ENCODE results near the gene LRRK2.
"Not testable (repeated sequence)": the region's sequence is repeated elsewhere in the genome, so short reads cannot be mapped to it uniquely, and the experiment has no call there.

The LRRK2 gene

DNA sequence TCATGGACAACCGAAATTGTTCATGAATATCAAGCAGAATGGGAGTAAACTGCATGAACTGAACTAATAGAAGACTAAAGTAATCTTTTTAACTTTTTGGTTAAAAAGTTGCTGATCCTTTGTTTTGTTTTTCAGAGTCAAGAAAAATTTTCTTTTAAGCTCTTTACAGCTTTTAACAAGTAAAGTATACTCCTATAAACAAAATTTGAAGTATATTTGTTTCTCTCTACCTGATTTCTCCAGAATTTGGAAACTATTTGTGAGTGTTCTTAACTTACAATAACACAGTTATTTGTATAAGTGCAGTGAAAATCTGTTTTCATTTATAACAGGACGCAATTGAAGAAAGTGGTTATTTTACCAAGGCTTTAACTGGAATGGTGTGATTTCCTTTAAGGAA lies 12.2 kb upstream of the LRRK2 start:
- DNase-seq (ENCODE audit: low read depth in 1 of 2, low spot score in 1 of 2), result no peak

DNA sequence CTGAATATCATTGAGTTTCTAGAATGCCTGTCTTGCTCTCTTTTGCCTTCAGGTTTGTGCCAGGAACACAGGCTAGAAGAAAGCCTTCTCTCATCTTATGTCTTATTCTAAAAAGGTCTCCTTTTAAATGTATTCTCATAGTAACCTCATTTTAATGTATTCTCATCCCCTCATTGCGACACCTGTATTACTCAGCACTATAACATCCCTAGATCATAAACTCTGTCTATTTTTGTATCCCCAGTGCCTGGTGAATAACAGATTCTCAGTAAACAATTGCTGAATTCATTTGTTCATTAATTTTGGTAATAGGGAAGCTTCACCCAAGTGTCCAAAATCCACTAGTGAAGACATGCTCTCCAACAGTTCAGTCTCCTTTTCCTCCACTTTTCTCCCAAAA lies 8.8 kb upstream of the LRRK2 start:
- DNase-seq (ENCODE audit: low read depth in 1 of 2, low spot score in 1 of 2), result no peak

DNA sequence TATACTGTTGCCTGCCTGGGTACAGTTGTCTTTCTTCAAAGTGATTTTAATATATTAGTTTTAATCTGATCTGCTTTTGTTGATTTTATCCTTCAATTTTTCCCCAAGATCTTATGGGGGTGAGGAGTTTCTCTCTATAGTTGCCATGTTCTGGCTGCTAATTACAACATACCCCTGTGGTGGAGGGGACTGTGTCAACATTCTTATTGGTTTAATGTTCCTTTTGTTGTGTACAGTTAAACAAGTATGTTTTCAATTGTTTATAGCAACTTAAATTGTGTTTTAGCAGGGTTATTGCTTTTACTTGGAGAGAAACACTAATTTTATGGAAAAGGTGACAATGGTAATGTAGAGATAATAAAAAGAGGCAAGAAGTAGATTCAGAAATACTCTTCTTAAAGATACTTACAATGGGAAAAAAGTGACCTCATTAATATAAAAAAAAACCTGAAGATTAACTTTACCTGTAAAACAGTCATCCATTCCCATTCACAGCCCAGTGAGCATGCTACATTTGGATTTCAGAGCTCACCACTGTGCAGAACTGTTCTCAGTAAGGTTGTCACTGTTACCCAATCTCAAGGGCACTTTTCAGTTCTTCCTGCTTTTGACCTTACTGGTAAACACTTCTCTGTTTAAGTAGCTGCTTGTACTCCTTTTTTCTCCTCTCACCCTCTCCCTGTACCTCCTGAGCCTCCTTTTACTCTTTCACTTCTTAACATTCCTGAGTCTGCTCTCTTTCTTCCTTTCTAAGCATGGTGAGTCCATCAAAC lies 8.1 kb upstream of the LRRK2 start:
- no peak for DNase-seq (ENCODE audit: low read depth in 1 of 2, low spot score in 1 of 2)

DNA sequence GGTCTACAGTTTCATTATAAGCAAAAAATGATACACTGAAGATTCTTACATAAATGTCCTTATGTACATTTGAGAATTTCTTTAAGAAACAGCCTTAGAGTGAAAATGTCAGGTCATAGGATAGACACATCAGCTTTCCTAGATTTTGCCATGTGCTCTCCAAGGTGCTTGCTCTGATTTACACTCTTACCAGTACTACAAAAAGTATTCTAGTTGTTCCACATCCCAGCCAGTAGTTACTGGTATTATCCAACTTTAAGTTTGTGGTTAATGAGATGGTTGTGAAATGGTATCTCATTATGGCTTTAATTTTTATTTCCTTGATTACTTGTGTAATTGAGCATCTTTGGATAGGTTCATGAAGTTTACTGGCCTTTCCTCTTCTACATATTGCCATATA lies 5.0 kb upstream of the LRRK2 start:
- no peak for DNase-seq (ENCODE audit: low read depth in 1 of 2, low spot score in 1 of 2)

DNA sequence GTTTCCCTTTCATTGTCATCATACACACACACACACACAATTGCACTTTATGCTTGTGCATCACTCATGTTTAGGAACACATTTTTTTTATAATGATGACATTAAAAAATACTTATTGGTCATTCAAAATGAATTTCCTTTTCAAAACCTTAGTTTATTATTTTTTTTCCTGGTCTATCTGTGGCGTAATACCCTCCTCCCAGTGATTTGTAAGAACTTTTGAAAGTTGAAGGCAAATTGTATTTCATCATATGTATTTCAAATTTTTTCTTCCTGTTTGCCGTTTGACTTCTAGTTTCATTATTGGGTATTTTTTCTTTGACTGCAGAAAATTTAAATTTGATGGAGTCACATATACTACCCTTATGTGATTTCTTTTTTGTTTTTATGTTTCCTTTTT lies 2.5 kb upstream of the LRRK2 start:
- DNase-seq (ENCODE audit: low read depth in 1 of 2, low spot score in 1 of 2), result no peak

DNA sequence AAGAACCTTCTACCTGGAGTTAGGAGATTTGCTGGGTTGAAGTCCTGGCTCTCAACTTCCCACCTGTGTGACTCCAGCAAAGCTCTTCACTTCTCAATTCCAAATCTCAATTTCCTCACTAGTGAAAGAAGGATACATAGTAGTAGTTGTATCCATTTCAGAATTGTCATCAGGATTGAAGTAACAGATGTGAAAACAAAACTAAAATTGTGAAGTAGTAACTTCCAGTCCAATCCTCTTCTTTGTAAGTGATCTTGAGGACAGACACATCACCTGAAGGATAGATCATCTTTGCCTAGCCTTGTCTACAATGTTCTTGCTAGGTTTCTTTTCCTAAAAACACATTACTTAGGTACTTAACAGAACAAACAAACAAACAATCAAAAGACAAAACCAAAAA lies 1.2 kb upstream of the LRRK2 start:
- DNase-seq (ENCODE audit: low read depth in 1 of 2, low spot score in 1 of 2), result no peak

DNA sequence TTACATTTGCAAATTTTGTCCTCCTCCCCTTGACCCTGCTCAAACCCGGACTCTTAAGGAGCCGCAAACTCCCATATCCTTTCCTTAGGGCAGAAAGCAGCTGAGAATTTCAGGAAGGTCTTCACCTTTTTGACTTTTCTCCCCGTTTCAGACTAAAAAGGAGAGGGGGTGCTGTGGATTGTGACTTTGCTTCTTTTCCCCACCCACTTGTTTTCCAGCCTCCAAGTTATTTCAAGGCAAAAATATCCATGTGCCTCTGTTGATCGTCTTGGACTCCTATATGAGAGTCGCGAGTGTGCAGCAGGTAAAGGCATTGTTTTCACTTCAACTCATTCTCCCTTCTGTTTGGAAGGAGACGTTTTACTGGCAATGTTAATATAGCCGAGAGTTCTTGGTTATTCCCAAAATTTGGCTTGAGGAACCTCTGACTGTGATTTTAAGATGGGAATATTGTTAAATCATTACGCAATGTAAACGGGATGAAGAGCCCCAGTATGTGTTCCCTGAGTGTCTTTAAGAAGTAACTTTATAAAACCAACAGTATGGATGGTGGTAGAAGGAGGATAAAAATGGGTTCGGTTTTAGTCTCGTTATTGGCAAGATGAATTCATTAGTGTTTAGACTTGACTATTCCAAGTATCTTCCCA lies 663 bp downstream of the LRRK2 start:
- DNase-seq (ENCODE audit: low read depth in 1 of 2, low spot score in 1 of 2), result no peak

DNA sequence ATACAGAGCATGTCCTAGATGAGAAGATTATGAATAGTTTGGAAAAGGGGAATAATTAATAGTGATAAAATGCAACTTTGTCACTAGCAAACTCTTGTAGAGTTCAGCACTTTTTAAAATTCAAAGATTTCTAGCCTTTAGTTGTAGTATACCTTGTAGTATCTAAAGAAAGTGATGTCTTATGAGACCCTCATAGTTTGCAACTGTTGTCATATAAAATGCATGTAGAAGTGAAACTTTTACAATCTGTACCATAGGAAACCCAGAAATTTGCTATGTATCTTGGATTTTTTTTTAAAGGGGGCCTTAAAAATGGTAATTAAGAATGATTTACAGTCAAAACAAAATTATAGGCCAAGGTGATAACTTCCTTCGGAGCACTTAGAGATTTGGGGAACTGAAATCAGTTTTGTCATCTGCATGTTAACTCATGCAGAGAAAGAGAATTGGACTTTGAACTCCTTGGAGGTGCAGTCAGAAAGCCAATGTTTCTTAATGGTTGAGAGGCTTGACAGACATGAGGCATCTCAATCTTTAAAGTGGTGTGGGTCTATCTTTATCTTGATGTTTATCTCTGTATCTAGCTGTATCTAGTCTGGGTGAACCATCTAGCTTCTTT lies 1.3 kb downstream of the LRRK2 start:
- no peak for DNase-seq (ENCODE audit: low read depth in 1 of 2, low spot score in 1 of 2)

DNA sequence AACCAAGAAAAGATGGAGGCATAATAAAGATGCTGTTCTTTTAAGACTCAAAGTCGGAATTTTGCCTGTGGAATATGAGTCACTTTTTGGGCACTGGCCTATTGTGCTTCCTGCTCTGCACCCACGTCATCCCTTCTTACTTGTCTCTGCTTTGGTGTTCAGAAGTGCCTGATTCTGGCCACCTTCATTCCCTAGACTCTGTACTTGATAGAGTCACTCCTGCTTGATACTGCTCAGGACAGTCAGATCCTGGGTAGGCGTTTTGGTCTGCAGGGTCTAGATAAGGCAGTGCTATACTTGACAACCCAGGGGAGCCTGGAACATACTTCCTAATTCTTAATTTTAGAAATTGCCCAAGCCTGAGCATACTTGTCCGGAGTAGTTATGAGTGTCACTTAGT lies 1.9 kb downstream of the LRRK2 start:
- DNase-seq (ENCODE audit: low read depth in 1 of 2, low spot score in 1 of 2), result no peak

DNA sequence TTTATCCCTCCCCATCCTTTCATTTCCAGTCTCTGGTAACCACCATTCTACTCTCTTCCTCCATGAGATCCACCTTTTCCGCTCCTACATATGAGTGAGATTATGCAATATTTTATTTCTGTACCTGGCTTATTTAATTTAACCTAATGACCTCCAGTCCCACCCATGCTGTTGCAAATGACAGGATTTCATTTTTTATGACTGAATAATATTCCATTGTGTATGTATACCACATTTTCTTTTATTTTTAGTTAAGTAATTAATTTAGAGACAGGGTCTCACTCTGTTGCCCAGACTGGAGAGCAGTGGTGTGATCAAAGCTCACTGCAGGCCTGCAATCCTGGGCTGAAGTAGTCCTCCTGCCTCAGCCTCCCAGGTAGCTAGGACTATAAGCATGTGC lies 2.6 kb downstream of the LRRK2 start:
- no peak for DNase-seq (ENCODE audit: low read depth in 1 of 2, low spot score in 1 of 2)

DNA sequence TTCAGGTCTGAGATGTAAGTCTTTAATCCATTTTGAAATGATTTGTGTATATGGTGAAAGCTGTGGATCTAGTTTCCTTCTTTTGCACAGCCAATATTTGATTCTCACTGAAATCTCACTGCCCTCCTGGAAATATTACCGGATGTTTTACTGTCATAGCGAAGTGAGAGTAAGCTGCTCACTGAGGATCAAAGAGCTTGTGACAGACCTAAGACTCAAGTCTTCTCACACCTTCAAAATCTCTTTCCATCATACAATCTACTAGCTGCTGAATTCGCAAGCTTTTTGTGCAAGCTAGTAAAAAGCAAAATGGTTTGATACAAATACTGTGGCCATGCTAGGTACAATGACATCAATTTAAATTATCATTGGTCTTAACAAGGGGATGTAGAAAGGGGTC lies 3.9 kb downstream of the LRRK2 start:
- no peak for DNase-seq (ENCODE audit: low read depth in 1 of 2, low spot score in 1 of 2)

DNA sequence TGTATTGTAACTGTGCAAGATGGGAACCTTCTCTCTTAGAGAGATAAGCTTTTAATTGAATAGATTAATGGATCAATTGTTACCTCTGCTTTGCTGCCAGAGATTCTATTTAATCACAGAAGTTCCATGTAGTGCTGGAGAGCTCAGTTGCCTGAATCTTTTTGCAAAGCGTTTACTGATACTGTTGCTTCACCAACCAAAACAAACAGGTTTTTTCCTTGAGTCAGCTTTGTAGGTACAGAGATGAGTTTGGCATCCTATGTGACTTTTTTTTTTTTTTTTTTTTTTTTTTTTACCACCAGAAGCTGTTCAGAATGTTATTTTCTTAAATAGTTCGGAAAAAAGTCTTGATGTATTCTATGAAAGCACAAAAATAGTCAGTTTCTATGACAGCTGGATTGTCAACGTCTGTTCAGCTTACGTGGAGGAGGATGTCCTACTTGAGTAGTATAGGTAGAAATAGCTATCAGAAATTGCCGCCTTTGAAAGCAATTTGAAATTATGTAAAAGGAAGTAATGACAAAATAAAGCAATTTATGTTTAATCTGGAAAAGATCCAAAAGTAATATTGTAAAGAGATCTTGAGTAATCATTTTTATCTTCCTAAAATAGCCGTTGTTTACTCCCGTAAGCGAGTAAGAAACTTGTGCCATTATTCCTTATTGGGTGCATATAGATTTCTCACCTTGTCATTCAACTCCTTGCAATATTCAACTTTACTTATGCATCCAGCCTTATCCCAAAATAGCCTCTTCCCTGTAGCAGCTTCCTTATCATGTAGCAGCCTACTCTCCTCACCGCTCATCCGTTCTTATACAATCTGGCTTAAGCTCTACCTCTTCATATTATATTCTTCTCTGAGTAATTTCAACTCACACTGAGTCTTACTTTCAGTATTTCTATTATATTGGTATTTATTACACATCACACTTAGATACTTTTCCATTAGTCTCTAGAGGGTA lies 5.2 kb downstream of the LRRK2 start:
- DNase-seq (ENCODE audit: low read depth in 1 of 2, low spot score in 1 of 2), result no peak

DNA sequence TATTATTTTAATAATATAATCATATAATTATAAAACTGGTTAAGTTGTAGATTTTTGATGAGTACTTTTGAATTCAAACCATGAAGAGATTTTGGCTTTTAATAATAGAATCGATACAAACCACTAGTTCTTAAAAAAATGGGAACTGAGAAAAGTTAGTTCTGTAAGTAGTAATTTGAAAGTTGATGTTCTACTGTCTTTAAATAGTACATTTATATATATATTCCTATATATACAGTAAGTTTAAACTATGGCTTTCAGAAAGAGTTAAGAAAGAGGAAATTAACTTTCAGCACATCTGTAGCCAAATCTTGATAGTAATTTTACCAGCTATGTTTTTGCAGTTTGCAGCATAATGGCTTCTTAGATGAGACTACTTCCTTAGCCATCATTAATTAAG lies 7.8 kb downstream of the LRRK2 start:
- DNase-seq (ENCODE audit: low read depth in 1 of 2, low spot score in 1 of 2), result no peak

DNA sequence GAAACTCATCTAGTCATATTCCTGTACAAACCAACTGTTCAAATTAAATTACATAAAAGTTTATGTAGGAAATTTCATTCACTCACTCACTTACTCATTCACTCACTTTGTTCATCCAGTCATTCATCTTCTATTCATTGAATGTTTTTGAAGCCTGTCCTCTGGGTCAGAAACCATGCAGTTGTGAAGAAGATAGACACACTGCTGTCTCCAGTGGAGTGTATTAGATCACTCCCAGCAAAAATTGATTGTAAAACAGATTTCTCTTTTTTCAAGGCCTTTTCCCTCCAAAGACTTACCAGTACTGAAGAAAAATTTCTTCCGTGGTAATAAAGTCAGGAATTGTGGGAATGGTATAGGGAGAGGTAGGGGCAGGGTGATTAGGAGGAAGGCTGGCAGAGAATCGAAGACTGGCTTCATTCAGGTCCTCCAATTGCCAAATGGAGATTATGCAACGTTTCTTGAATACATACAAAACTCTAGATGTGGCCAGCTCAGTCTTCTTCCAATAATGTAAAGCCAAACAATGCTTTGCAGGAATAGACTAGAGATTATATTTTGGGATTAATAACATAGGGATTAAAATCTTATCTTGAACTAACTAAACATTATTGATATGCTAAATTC lies 9.1 kb downstream of the LRRK2 start:
- DNase-seq (ENCODE audit: low read depth in 1 of 2, low spot score in 1 of 2), result no peak

DNA sequence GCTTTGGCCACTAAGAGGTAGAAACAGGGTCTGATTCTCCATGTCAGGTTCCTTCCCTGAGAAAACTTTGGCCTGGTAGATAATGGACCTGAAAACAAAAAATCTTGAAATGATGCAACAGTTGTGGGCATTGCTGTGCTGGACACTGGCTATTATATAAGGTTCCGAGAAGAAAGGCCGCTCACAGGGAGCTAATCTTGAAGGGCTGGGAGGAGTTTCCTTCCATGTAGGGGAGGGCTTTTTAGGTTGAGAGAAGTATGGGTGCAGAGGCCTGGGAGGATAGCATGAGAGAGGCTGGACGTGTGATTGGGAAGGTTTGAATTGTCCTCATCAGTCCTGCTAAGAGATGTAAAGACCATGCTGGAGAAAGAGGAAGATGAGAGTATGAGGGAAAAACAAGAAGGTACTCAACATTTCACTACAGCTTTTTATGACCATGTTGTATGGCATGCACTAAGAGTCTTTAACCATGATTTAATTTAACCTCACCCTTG lies 11.6 kb downstream of the LRRK2 start:
- DNase-seq (ENCODE audit: low read depth in 1 of 2, low spot score in 1 of 2), result no peak

DNA sequence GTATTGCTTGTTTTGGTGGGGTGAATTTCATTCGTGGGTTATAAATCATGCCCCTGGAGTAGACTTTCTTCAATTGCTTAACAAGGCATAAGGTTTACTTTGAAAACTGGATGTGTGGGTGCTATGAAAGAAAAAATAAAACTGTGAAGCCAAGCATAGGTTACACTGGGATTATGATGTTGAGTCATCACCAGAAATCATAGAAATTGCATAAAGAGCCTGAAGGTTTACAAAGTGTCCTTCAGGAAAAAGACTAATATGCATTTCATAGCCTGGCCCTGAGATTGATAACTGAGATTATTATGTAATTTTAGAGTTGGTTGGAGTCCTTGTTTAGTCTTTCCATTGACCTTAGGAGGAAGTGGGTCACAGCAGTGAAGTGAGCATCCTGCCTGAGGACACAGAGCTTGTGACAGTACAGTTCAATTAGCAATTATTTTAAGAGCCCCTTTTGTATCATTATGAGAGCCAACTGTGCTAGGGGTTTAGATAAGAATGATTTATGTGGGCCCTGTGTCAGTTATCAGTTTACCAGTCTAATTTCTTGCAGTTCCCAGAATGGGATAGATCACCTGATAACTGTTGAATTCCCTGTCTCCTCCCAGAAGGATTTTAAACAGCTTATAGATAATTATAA lies 13.6 kb downstream of the LRRK2 start:
- no peak for DNase-seq (ENCODE audit: low read depth in 1 of 2, low spot score in 1 of 2)

DNA sequence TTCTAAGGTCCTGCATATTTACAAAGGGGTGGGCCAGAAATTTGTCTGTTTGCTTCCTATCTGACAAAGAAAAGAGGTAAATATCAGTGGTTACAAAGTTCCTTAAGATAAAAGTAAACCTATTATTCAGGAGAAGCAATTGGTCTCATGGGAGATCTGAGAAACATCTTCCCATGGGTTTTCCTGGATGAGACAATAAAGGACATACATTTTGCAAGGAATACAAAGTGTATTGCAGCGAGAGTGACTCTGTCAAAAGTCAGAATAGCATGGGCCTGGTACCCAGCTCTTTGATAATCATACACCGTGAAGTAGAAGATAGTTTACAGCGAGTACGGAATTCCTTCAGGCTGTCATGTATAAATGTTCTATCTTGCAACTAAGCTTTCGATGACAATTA lies 14.2 kb downstream of the LRRK2 start:
- DNase-seq (ENCODE audit: low read depth in 1 of 2, low spot score in 1 of 2), result no peak

DNA sequence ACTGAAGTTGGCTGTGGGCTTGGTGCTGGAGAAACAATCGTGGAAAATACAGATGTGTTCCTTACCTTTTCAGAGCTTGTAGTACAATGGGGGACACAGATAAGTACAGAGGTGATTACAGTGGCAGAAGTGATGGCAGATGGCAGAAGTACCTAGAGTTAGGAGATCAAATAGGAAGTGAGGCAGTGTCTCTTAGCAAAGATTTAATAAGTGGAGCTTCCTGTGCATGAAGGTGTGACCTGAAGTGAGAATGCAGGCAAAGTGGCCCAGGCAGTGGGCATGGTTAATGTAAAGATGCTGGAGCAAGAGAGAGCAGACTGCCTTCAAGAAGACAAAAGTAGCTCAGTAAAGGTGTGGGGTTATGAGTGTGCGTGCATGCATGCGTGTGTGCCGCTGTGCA lies 16.0 kb downstream of the LRRK2 start:
- DNase-seq (ENCODE audit: low read depth in 1 of 2, low spot score in 1 of 2), result no peak

DNA sequence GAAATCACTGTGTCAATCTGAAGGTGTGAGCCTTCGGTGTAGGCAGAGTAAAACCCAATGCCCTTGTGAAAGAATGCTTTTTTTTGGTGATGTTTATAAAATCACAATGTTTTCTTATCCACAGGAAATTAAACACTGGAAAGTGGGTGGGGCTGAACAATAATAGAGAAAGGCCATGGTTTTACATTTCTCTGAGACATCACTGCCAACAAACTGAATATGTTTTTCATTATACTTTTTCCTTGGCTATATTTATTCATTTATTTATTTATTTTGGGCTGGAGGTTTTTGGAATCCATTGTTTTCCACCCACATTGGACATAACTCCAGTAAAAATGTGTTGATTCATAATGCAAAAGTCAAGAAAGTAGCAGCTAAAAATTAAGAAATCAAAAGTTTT lies 16.9 kb downstream of the LRRK2 start:
- DNase-seq (ENCODE audit: low read depth in 1 of 2, low spot score in 1 of 2), result no peak

DNA sequence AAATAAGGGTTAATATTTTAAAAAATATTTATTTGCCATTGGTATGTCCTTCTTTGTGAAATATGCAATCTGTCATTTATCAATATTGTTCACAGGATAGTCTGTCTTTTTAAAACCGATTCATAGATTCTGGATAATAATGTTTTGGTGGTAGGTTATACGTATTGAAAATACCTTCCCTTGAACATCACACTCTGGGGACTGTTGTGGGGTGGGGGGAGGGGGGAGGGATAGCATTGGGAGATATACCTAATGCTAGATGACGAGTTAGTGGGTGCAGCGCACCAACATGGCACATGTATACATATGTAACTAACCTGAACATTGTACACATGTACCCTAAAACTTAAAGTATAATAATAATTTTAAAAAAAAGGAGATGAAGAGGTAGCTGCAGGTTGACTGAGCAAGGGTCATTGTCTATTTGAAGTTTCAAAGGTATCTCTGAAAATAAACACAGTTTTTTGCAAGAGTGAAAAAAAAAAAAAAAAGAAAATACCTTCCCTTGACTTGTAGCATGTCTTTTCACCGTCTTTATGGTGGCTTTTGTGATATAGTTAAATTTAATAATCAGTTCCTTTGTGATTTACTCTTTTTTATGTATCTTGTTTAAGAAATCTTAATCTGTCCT lies 19.8 kb downstream of the LRRK2 start:
- not testable (repeated sequence) for DNase-seq (ENCODE audit: low read depth in 1 of 2, low spot score in 1 of 2)
